ENCODE measurements around the gene UBALD1.
"Not testable (repeated sequence)": the region's sequence is repeated elsewhere in the genome, so short reads cannot be mapped to it uniquely, and the experiment has no call there.

The UBALD1 gene

DNA sequence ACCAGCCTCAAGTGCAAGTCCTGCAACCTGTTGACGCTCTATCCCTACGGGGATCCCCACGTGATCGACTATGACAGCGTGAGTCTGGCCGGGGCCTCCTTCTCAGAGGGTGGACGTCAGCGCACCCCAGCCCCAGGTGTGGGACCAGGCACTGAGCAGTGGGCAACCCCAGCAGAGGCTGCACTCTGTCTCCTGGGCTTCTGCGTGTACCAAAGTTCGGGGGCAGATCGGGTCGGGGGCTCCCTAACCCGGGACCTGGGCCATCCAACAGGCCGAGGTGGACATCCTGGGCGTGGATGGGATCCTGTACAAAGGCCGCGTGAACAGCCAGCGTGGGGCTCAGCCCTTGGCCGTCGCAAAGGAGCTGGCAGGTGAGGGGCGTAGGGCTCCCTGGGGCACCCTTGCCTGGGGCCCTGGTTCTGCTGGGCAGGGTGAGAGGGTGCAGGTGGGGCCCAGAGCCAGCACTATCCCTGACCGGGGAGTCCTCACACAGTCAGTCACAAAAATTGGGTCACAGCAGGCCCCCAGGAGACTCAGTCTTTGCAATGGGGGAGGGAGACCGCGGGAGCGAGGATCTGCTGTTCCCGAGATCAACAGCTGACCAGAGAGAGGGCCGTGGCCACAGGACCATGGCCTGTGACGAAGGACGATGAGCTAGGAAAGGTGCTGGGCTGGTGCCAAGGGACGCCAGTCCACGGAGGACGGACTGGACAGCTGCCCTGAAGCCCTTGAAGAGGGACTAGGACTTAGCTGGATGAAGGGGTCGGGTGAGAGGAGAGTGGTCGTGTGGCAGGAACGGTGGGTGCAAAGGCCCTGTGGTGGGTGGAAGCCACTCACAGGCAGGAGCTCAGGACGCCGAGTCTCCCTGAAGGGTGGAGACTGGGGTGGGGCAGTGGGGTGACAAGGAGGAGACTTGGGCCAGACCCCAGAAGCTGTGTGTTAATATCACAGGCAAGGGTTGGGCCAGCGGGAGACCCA is 20.0 kb downstream of the UBALD1 start:
- DNase-seq, result no peak

DNA sequence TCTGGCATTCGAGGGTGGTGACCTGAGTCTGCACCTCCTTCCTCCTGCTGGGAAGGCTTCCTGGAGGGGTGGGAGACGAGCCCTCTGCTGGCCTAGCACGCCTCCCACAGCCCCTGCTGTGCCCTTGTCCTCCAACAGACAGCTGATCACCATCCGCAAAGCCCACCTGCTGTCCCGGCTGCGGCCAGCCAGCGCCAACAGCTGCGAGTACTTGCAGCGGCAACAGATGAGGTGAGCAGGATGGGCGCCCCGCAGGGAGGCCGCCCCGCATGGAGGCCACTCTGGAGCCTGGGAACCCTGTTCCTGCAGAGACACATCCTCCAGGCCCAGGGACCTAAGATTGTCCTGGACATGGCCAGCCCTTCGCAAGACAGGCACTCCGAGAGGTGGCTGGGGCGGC is 21.6 kb downstream of the UBALD1 start:
- no peak for DNase-seq

DNA sequence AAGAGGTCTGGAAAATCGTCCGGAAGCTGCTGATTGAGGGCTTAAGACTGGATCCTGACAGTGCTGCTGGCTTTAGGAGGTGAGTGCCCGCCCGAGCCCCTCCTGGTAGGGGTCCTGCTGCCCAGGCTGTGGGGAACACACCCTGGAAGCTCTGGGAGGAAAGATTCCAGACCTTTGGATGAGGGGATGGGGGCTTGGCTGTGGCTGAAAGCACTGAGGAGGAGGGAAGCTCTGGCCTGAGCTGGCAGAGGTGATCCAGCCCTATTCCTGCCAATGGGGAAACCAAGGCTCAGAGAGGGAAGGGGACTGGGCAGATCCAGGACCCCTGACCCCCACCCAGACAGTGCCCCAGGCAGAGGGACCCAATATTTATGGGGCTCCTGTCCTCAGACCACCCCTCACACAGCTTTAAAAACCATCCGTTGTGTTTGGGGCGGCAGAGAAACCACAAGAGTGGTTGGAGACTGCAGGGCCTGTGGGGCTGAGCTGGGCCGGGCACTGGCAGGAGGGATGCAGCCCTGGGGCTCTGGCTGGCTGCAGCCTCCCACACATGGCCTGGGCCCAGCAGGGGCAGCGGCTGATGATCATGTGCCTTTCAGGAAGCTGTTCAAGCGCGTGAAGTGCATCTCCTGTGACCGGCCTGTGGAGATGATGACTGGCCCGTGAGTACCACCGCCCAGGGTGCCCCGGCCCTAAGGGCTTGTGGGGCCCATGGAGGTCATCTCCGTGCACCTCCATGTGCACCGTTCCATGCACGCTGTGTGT is 22.8 kb downstream of the UBALD1 start:
- DNase-seq, result no peak

DNA sequence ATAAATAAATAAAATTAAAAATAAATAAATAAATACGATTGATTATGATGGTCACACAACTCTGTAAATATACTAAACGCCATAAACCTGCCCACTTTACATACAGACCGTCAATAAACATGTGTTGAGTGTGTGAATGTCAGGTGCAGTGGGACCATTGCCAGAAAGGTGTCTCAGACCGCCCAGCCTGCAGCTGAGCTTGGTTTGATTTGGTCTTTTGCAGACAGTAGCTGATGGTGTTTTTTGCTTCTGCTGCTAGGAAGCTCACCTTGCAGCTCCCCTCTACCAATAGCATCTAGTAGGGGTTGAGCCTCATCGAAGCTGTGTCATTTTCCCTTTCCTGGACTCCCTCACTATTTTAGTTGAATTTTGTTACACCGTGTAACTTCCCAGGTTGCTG is 23.5 kb downstream of the UBALD1 start:
- no peak for DNase-seq

DNA sequence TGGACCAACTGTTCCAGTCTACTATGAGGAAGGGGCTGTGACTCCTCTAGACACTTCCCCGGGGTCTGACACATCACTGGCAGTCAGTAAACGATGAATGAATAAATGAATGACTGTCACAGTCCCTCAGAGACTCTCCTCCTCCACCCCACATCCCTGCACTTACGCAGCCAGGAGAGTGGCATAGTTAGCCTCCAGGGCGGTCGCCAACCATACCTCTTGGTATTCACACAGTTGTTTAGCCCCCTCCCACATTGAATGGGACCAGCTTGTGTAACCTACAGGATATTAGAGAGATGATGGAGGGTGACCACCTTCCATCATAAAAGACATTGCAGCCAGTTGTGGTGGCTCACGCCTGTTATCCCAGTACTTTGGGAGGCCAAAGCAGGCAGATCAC is 25.7 kb downstream of the UBALD1 start:
- DNase-seq, result no peak

DNA sequence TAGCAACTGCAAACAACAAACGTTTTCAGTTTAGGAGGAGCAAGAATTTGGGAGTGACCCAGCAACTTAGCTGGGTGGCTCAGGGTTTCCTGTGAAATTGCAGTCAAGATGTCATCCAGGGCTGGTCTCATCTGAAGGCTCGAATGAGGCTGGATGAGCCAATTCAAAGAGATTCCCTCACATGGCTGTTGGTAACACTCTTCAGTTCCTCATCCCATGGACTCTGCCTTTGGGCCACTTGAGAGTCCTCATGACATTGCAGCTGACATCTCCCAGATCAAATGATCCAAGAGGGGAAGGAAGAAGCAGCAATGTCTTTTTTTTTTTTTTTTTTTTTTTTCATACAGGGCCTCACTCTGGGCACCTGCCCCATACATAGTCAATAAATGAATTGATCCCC is 26.3 kb downstream of the UBALD1 start:
- no peak for DNase-seq

DNA sequence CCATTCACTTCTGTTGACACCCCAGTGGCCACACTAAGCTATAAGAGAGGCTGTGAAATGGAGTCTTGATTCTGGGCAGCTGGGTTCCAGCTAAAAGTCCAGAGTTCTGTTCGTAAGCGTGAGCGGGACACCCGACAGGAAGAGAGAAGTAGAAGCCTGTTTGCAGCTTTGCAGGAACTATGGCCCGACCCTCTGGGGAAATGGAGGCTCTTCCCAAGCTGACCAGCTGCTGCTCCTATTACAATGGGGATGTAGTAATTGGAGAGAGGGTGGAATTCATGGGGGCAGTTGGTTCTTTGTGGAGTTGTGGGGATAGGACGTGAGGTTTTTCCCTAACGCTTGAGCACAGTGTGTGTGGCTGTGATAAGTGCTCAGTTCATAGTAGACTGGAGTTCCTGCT is 28.4 kb downstream of the UBALD1 start:
- no peak for DNase-seq

DNA sequence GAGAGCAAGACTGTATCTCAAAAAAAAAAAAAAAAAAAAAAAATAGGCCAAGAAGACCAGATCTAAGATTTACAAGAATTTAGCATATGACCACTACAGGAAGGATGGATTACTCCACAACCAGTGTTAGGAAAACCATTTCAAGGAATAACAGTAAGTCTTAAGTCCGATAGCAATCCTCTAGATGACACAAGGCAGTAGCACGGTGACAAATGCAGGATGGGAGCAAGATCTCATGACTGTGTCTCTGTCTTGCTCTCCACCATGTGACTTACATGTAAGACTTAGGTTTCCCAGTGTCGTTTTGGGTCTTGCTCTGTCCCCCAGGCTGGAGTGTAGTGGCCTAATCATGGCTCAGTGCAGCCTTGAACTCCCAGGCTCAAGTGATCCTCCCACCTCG is 30.8 kb downstream of the UBALD1 start:
- no peak for DNase-seq

DNA sequence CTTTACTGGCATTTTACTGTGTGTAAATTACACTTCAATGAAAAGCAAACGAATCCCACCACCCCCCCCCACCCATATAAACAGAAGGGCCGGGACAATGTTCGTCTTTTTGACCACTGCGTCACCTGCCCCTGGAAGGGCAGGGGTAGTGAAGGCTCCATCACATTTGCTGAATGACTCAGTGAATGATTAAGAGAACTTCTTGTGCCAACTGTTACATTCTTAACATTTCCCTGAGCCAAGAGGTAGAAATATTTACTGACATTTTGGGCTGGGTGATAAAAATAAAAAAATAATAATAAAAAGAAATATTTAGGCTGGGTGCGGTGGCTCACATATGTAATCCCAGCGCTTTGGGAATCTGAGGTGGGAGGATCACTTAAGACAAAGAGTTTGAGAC is 34.4 kb downstream of the UBALD1 start:
- DNase-seq, result no peak

DNA sequence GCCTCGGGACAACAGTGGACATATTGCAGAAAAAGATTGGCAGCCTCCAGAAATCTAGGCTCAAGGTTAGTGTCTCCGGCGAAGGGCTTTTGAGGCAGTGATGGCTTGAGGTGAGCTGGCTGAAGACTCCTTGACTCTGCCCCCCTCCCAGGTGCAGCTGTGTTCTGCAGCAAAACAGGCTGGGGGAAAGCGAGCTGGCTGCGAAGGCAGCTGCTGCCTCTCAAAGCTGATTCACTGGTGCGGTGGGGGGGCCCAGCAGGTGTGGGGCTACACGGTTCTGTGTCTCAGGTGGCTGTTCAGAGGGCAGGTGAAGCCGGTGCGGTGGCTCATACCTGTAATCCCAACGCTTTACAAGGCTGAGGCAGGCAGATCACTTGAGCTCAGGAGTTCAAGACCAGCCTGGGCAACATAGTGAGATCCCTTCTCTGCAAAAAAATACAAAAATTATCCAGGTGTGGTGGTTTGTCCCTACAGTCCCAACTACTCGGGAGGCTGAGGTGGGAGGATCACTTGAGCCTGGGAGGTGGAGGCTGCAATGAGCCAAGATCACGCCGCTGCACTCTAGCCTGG is 35.6 kb downstream of the UBALD1 start:
- DNase-seq, result no peak

DNA sequence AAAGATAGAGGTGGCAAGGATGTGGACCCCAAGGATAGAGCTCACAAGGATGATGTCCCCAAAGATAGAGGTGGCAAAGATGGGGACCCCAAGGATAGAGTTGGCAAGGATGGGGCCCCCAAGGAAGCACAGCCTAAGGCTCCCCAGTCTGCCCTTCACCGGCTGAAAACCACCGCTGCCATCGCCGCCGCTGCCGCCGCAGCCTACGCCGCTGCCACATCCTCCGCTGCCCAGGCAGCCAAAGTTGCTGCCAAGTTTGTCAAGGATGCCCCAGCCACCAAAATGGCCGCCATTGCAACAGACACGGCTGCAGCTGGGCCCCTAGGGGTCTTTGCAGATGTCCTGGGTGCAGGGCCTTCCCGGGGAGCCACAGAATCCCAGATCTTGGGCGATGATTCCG is 38.7 kb downstream of the UBALD1 start:
- no peak for DNase-seq

DNA sequence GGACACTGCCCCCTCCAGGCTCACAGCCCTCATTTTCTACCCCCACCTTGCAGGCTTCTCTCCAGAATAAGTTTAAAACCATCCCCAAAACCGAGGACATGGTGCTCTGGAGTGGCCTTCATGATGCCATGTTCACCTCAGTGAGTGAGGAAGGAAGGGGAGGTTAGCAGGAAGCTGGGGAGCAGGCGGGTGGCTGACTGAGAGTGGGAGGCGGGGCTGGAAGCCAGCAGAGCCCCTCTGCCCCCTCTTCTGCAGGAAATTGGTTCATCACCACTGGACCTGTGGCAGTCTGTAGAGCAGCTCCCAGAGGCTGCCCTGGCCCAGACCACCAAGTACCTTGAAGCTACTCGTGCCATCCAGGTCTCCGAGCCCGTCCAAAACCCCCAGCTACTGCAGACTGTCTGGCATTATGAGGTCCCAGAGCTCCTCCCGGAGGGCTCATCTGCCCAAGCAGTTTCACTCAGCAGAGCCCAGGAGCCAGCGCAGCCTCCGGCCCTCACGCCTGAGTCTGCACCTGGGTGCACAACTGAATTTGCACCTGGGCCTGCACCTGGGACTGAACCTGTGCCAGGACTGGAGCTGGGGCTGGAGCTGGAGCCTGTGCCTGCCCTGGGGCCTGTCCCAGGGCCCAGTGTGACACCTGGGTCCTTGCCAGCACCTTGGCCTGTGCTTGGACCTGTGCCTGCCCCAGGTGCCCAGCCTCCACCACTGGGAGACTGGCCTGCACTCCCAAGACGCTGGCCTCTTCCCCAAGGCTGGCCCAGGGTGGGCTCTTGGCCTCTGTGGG is 39.6 kb downstream of the UBALD1 start:
- DNase-seq, result no peak

DNA sequence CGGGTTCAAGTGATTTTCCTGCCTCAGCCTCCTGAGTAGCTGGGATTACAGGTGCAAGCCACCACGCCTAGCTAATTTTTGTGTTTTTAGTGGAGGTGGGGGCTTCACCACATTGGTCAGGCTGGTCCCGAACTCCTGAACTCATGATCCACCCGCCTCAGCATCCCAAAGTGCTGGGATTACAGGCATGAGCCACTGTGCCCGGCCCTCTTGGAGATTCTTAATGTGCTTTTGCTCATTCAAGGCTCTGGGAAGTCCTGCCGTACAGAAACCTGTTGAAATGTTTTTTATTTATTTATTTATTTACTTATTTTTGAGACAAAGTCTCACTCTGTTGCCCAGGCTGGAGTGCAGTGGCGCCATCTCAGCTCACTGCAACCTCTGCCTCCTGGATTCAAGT is 40.8 kb downstream of the UBALD1 start:
- DNase-seq, result not testable (repeated sequence)

DNA sequence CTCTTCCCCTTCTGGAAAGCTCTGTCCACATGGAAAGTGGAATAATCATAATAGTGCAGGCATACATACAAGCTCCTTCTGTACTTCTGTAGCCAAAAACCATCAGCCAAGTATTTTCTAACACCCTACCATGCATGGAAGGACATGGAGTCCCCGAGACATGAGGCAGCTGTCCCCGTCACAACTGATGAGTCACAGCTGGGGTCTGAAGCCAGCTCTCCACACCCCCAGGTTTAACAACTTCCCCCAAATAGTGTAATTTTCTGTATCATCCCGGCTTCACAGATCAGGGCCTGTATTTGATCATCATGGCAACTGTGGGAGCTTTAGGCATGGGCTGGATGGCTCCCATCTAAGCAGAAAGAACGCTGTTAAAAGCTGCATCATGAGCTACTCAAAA is 42.0 kb downstream of the UBALD1 start:
- DNase-seq, result no peak

DNA sequence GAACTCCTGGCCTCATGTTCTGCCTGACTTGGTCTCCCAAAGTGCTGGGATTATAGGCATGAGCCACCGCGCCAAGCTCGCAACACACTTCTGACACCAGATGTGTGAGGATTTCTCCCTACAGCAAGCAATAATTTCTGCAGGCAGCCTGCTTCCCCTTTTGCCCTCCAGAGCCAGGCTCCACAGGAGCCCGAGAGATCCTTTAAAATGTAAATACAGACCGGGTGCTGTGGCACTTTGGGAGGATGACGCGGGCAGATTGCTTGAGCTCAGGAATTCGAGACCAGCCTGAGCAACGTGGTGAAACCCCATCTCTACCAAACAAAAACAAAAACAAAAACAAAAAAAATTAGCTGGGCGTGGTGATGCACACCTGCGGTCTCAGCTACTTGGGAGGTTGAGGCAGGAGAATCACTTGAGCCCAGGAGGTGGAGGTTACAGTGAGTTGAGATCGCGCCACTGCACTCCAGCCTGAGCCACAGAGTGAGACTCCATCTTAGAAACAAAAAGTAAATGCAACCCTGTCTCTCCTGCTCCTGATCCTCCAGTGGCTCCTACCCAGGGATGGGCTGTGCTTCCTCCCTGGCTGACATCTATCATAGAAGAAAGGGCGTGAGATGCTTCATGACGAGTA is 43.9 kb downstream of the UBALD1 start:
- DNase-seq, result no peak

DNA sequence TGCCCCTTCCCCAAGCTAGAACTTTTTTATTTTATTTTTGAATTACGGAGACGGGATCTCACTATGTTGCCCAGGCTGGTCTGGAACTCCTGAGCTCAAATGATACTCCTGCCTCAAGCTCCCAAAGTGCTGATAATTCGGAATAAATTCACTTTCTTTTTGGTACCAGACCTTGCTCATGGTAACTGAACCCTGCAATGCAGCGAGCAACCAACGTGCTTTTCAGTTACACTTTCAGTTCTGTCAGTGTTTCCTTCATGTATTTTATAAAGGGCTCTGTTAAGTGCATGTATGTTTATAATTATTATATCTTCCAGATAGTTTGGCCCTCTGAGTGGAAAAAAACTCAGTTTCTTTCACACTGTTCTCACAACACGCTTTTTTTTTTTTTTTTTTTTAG is 44.6 kb downstream of the UBALD1 start:
- DNase-seq, result no peak

DNA sequence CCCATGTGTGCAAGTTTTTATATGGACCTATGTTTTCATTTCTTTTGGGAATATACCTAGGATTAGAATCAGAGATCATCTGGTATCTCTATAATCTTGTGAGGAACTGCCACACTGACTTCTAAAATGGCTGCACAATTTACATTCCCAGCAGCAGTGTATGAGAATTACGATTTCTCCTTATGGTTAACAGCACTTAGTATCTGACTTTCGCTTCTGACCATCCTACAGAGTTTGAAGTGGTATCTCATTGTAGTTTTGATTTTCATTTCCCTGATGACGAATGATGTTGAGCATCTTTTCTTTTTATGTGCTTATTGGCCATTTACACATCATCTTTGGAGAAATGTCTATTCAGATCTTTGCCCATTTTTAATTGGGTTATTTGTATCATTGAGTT is 48.5 kb downstream of the UBALD1 start:
- no peak for DNase-seq

DNA sequence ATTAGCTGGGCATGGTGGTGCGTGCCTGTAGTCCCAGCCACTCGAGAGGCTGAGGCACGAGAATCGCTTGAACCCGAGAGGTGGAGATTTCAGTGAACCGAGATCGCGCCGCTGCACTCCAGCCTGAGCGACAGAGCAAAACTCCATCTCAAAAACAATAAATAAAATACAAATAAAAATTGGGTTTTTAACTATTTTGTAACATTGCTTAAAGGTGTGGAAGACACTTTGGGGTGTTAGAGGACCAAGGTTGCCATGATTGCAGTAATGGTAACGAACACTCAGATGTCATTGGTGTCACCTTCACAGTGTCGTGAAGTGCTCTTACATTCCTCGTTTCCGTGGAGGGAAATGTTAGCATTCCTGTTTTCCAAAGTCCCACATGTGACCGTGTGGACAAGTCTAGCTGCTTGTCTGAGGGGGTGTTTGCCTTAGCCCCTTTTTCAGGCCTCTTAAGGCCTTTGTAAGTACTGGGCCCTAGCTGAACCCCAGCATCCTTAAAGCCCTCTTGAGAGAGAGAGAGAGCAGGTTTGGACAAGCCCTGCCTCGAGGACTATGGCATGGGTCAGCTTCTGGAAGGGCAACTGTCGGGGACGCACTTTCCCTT is 49.9 kb downstream of the UBALD1 start:
- no peak for DNase-seq

DNA sequence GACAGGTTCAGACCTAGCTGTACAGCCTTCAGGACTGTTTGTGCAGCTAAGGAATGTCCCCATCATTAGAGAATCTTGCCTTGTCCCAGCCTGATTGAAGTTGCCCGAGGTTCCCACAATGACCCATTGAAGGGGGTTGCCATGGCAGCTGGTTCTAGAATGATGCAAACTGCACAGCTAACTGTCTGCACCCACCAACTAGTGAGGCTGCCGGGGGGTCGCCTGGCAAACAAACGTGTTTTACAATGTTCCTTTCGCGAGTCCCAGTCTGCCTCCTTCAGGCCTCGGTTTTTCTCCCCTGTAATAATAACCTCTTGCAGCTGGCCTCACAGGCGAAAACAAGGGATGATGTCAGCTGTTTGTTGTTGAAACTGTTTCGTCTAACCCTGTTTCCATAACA is 53.1 kb downstream of the UBALD1 start:
- no peak for DNase-seq
